Keratinocyte (primary cell): ENCODE results near the gene COL13A1.

Experiments
- EZH2 ChIP-seq: IDR thresholded peaks from one replicate; pipeline ENCODE4 v1.6.1; 2012; ENCODE audit warnings: inconsistent platforms, mild to moderate bottlenecking, low read length, moderate library complexity
- TF ChIP-seq, protein P1 (sequence below), 3 experiments: IDR thresholded peaks in 1 of 3; conservative IDR thresholded peaks in 1 of 3; optimal IDR thresholded peaks in 1 of 3; 2 replicates in 2 of 3; 3 replicates in 1 of 3; pipeline versions ENCODE3 to v1.5.1; 2011; ENCODE audit warnings: low read length in 3 of 3, mild to moderate bottlenecking in 3 of 3, moderate library complexity in 2 of 3, control low read depth in 1 of 3, inconsistent platforms in 1 of 3; ENCODE audit not compliant: insufficient read depth in 2 of 3; ENCODE audit errors: extremely low read depth in 1 of 3

DNA sequence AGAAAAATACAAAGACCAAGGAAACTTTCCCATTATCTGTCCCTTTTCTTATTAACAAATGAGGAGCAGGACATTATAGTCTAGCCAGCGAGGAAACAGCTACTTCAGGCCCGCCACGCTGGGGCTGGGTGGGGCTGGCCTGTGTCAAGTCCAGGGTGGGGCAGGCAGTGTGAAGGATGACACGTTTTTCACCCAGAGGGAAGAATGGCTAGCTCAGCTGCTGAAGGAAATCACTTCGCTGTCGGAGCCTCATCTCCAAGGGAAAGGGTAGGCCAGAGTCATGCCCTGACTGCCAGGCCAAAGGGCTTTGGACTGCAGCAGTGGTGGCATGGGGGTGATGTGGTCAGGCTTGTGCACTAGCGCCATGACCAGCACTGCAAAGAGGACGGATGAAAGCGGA, 24.4 kb downstream of the COL13A1 start:
- TF ChIP-seq, protein P1, sequence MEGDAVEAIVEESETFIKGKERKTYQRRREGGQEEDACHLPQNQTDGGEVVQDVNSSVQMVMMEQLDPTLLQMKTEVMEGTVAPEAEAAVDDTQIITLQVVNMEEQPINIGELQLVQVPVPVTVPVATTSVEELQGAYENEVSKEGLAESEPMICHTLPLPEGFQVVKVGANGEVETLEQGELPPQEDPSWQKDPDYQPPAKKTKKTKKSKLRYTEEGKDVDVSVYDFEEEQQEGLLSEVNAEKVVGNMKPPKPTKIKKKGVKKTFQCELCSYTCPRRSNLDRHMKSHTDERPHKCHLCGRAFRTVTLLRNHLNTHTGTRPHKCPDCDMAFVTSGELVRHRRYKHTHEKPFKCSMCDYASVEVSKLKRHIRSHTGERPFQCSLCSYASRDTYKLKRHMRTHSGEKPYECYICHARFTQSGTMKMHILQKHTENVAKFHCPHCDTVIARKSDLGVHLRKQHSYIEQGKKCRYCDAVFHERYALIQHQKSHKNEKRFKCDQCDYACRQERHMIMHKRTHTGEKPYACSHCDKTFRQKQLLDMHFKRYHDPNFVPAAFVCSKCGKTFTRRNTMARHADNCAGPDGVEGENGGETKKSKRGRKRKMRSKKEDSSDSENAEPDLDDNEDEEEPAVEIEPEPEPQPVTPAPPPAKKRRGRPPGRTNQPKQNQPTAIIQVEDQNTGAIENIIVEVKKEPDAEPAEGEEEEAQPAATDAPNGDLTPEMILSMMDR (optimal IDR thresholded peaks at IDR 0.05 in 1 of 3, IDR thresholded peaks at IDR 0.05 in 1 of 3, conservative IDR thresholded peaks at IDR 0.05 in 1 of 3; ENCODE audit: extremely low read depth in 1 of 3, insufficient read depth in 2 of 3, low read length in 3 of 3): no peak
- no peak for TF ChIP-seq EZH2
